GM21737 (cell line): ENCODE data around the gene SEMA3G.

ENCODE experiments used
- ATAC-seq: cut with Tn5 transposase; IDR thresholded peaks from one replicate; pipeline ENCODE4 v1.9.1; 2021; ENCODE audit warnings: mild to moderate bottlenecking, moderate library complexity; ENCODE audit not compliant: unreplicated experiment

SEMA3G gene

GRCh38 chr3:52396907-52397591 is 47.9 kb downstream of the SEMA3G start:
- ATAC-seq = no peak

- ATAC-seq = no peak
Measured at GRCh38 chr3:52396011-52396906, 48.6 kb downstream of the SEMA3G start.

DNA sequence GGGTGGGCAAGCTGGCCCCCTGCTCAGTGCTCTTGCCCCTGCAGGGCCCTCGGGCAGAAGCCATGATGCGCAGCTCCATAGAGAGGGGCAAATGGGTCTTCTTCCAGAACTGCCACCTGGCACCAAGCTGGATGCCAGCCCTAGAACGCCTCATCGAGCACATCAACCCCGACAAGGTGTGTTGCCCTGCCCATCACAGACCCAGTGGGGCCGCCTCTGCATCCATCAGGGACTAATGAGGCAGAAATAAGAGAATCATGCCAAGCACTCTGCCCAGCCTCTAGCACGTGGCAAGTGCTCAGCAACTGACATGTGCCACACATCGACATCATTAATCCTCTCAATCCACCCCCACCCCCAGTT is 49.4 kb downstream of the SEMA3G start:
- no peak for ATAC-seq

GRCh38 chr3:52394751-52395502 is 50.0 kb downstream of the SEMA3G start:
- ATAC-seq = no peak

DNA sequence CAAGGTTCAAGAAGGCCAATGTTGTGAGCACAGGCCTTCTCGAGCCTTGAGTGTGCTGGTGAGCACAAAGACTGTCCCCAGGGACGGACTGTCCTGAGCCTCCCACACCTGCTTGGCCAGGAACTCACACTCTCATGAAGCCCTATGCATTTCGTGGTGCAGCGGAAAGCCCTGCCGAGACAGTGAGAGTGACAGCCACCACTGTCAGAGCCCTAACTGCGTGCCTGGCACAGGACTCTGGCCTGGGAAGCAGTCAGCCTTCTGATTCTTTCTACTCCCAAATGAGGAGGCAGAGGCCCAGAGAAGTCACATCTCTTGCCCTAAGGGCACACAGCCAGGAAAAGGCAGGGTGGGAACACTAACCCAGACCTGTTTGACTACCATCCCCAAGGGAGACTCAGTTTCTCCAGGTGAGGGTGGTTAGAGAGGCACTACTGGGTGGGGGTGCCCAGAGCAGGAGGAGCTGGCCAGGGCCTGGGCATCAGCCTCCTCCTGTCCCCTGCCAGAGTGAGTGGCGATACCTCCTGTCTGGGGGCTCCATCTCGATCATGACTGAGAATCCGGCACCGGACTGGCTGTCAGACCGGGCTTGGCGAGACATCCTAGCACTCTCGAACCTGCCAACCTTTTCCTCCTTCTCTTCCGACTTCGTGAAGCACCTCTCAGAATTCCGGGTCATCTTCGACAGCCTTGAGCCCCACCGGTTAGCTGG is 50.8 kb downstream of the SEMA3G start:
- ATAC-seq = no peak

DNA sequence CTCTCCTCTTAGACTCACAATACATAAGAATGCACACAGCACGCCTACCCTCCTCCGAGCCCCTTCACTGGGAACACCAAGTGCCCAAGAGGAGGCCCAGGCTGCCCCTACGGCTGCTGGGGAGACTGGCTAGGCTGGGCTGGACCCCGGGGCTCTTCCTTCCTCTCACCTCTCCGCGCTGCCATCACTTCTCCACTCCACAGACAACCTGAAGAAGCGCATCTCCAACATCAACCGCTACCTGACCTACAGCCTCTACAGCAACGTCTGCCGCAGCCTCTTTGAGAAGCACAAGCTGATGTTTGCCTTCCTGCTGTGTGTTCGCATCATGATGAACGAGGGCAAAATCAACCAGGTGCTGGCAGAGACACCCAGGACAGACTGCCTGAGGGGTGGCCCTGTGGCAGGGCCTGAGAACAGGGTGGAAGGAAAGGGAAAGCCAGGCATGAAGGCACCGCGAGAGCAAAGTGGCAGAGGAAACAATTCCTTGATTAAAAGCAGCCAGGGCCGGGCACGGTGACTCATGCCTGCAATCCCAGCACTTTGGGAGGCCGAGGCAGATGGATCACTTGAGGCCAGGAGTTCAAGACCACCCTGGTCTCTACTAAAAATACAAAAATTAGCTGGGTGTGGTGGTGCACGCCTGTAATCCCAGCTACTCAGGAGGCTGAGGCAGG is 51.6 kb downstream of the SEMA3G start:
- no peak for ATAC-seq

DNA sequence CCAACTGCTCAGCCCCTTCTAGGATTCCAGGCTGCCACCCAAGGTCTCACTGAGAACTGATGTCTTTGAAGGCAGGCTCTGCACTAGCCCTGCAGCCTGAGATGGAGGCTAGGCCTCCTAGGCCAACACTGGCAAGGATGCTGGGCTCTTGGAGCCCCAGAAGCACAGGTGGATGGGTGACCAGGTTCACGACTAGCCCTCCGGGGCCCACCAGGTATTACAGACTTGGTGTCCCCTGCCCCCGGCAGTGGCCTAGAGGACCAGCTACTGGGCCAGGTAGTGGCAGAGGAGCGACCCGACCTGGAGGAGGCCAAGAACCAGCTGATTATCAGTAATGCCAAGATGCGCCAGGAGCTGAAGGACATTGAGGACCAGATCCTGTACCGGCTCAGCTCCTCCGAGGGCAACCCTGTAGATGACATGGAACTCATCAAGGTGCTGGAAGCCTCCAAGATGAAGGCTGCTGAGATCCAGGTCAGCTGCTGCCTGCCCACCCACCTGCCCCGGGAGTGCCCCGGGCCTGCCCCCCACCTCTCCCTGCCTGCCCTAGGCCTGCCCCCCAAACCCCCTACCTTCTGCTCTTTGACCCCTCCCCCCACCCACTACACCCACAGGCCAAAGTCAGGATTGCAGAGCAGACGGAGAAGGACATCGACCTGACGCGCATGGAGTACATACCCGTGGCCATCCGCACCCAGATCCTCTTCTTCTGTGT is 52.5 kb downstream of the SEMA3G start:
- no peak for ATAC-seq

GRCh38 chr3:52391096-52391495 is 53.8 kb downstream of the SEMA3G start:
- ATAC-seq = no peak

DNA sequence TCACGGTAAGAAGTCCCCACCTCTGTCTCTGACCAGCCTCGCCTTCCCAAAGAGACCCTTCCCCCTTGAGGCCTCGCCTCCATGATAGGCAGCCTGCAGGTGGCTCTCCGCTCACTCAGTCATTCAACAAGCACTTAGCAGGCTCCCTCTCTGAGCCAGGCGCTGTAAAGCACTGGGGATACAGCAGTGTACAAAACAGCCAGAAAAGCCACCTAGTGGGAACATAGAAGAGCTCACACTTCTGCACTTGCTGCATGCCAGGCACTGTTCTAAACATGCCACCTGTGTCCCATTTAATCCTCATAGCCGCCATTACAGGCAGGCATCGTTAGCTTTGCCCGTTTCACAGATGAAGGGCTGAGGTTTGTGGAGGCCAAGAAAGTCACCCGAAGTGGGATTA is 56.0 kb downstream of the SEMA3G start:
- ATAC-seq = no peak

- ATAC-seq = no peak
Measured at GRCh38 chr3:52388348-52388821, 56.5 kb downstream of the SEMA3G start.

GRCh38 chr3:52387481-52387880 is 57.4 kb downstream of the SEMA3G start:
- no peak for ATAC-seq

DNA sequence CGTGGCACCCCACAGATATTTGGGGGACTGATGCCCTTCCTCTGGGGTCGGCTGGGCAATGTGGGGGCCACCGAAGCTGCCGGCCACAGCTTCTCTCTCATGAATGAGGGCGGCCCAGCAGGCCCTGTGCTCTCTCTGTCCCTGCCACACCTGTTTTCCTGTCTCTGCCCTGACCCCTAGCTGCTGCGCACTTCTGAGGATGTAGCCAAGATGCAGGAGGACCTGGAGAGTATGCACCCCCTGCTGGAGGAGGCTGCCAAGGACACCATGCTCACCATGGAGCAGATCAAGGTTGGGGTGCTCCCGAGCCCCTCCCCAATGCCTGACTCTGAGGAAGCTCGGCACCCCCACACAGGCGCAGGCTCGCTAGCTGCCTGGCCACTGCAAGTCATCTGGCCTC is 59.7 kb downstream of the SEMA3G start:
- no peak for ATAC-seq

GRCh38 chr3:52384019-52384761 is 60.7 kb downstream of the SEMA3G start:
- ATAC-seq = no peak

DNA sequence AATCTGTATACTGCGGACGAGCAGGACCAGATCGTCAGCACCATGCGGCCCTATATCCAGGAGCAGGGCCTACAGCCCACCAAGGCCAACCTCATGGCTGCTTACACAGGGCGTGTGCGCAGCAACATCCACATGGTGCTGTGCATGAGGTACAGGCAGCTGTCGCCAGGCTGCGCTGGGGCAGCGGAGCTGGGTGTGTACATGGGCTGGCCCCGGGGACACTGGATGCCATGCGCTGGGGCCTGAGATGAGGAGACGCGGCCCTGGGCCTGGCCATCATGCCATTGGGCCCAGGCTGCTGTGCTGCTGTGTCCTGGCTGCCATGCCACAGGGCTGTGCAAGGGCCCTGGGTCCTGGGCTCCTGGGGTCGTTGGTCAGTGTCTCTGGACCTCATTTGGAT is 61.5 kb downstream of the SEMA3G start:
- no peak for ATAC-seq
